Fibroblast of lung (primary cell): ENCODE measurements around the gene NTN4. TPM values are rescaled to one million over a fixed set of nuclear protein-coding genes. Genes with fewer than 3 reads are reported as not detected.

Experiments
- DNase-seq, 2 donors: peaks; one replicate each; pipeline versions ENCODE4 v3.0.0 to v3.0.0-alpha.2; 2010; ENCODE audit warnings: low read depth in 2 of 2
- H2AFZ ChIP-seq: 2 replicates; pipeline ENCODE4 v1.5.1; 2012; ENCODE audit warnings: low read length, control low read depth, inconsistent platforms
- H3K27ac ChIP-seq: 2 replicates; pipeline ENCODE4 v1.5.1; 2011; ENCODE audit warnings: low read length, control low read depth; ENCODE audit not compliant: insufficient read depth
- H3K27me3 ChIP-seq: 2 replicates; pipeline ENCODE4 v1.5.1; 2011; ENCODE audit warnings: mild to moderate bottlenecking, low read length; ENCODE audit not compliant: control insufficient read depth, insufficient read depth
- H3K36me3 ChIP-seq: 2 replicates; pipeline ENCODE4 v1.5.1; 2011; ENCODE audit warnings: low read length; ENCODE audit not compliant: control insufficient read depth, insufficient read depth
- H3K4me1 ChIP-seq: 2 replicates; pipeline ENCODE4 v1.5.1; 2011; ENCODE audit warnings: low read length; ENCODE audit not compliant: control insufficient read depth, insufficient read depth; ENCODE audit errors: extremely low read depth
- H3K4me2 ChIP-seq: 2 replicates; pipeline ENCODE4 v1.5.1; 2011; ENCODE audit warnings: low read length, control low read depth; ENCODE audit not compliant: insufficient read depth; ENCODE audit errors: extremely low read depth
- H3K4me3 ChIP-seq, 4 experiments: fragments of 200-600 bp in 1 of 4; sonication (generic) in 1 of 4; replicated peaks in 1 of 4; 2 replicates each; pipeline ENCODE4 v1.5.1; 2011 to 2016; ENCODE audit warnings: low read length in 4 of 4, low read depth in 3 of 4, mild to moderate bottlenecking in 3 of 4, control low read depth in 2 of 4, inconsistent platforms in 1 of 4, mixed read lengths in 1 of 4; ENCODE audit not compliant: insufficient read depth in 1 of 4; ENCODE audit errors: control extremely low read depth in 1 of 4
- H3K79me2 ChIP-seq: 2 replicates; pipeline ENCODE4 v1.5.1; 2012; ENCODE audit warnings: mild to moderate bottlenecking, low read length, inconsistent platforms; ENCODE audit not compliant: control insufficient read depth, insufficient read depth
- H3K9ac ChIP-seq: 2 replicates; pipeline ENCODE4 v1.5.1; 2011; ENCODE audit warnings: mild to moderate bottlenecking, low read length, control low read depth; ENCODE audit not compliant: insufficient read depth
- H3K9me3 ChIP-seq: 2 replicates; pipeline ENCODE4 v1.5.1; 2012; ENCODE audit warnings: low read depth, low read length; ENCODE audit not compliant: control insufficient read depth, insufficient read depth
- H4K20me1 ChIP-seq: 2 replicates; pipeline ENCODE4 v1.5.1; 2011; ENCODE audit warnings: low read length; ENCODE audit not compliant: control insufficient read depth, insufficient read depth; ENCODE audit errors: extremely low read depth
- CTCF ChIP-seq, 2 donors: IDR thresholded peaks in 1 of 2; conservative IDR thresholded peaks in 1 of 2; 1 replicate in 1 of 2; 2 replicates in 1 of 2; pipeline ENCODE4 v1.5.1; 2011 to 2012; ENCODE audit warnings: low read length in 2 of 2, control low read depth in 1 of 2, inconsistent platforms in 1 of 2, low read depth in 1 of 2, mild to moderate bottlenecking in 1 of 2
- EZH2 ChIP-seq: IDR thresholded peaks from 2 replicates; pipeline ENCODE4 v1.5.1; 2012; ENCODE audit warnings: low read length, control low read depth, mild to moderate bottlenecking; ENCODE audit errors: missing control alignments
- polyA plus RNA-seq, 2 donors: library from polyadenylated mRNA; depleted of rRNA in 1 of 2; stranded (reverse) in 1 of 2; unstranded in 1 of 2; fragments of >200 nt; gene quantifications; 2 replicates each; pipeline ENCODE4 v1.2.1, GENCODE V29; 2011 to 2012; ENCODE audit warnings: missing spikeins in 1 of 2
- total RNA-seq: library from RNA; depleted of rRNA; stranded (reverse); fragments of >200 nt; gene quantifications from 2 replicates; pipeline ENCODE4 v1.2.1, GENCODE V29; 2014

The NTN4 gene
- total and polyA plus RNA-seq, 2 donors (not counting 1 experiment from before 2014, with no cell fraction given) = 28.6 to 170 TPM

GRCh38 chr12:95726903-95727302 lies 63.7 kb downstream of the NTN4 start:
- Histone ChIP-seq H3K9me3 (no peaks in the 10 kb centered on the region), H3K27me3 (no peaks in the 10 kb centered on the region), H2AFZ (no peak overlapping the region), H3K4me1 (no peaks in the 10 kb centered on the region), H3K9ac (no peak overlapping the region), H3K4me2 (no peak overlapping the region), H3K4me3 (no peak overlapping the region), H4K20me1 (no peaks in the 10 kb centered on the region), H3K79me2 (no peaks in the 10 kb centered on the region), H3K27ac (no peak overlapping the region), H3K36me3 (no peaks in the 10 kb centered on the region)
- no peak for TF ChIP-seq EZH2
- no peak for TF ChIP-seq CTCF (conservative IDR thresholded peaks at IDR 0.05 in 1 of 2, IDR thresholded peaks at IDR 0.05 in 1 of 2; ENCODE audit: low read depth in 1 of 2, low read length in 2 of 2)
- DNase-seq = no peak

- H3K27ac ChIP-seq = no peak overlapping the region
- no peak for TF ChIP-seq EZH2
- TF ChIP-seq CTCF (conservative IDR thresholded peaks at IDR 0.05 in 1 of 2, IDR thresholded peaks at IDR 0.05 in 1 of 2; ENCODE audit: low read depth in 1 of 2, low read length in 2 of 2) = no peak
- H3K79me2 ChIP-seq = no peaks in the 10 kb centered on the region
- no peaks in the 10 kb centered on the region for H3K9me3 ChIP-seq
- H3K4me3 ChIP-seq = no peak overlapping the region
- H4K20me1 ChIP-seq = no peaks in the 10 kb centered on the region
- H3K27me3 ChIP-seq = no peaks in the 10 kb centered on the region
- no peak for DNase-seq
- no peak overlapping the region for H2AFZ ChIP-seq
- no peaks in the 10 kb centered on the region for H3K36me3 ChIP-seq
- no peak overlapping the region for H3K9ac ChIP-seq
- H3K4me1 ChIP-seq = no peaks in the 10 kb centered on the region
- H3K4me2 ChIP-seq = no peak overlapping the region
These were observed 65.8 kb downstream of the NTN4 start for GRCh38 chr12:95724767-95725166.

- Histone ChIP-seq H3K9me3 (no peaks in the 10 kb centered on the region), H3K4me1 (no peaks in the 10 kb centered on the region), H3K79me2 (no peaks in the 10 kb centered on the region), H3K27ac (no peak overlapping the region), H2AFZ (no peak overlapping the region), H3K27me3 (no peaks in the 10 kb centered on the region), H4K20me1 (no peaks in the 10 kb centered on the region), H3K9ac (no peak overlapping the region), H3K4me3 (no peak overlapping the region), H3K4me2 (no peak overlapping the region), H3K36me3 (no peaks in the 10 kb centered on the region)
- DNase-seq = no peak
- TF ChIP-seq CTCF (conservative IDR thresholded peaks at IDR 0.05 in 1 of 2, IDR thresholded peaks at IDR 0.05 in 1 of 2; ENCODE audit: low read depth in 1 of 2, low read length in 2 of 2) (no peak), EZH2 (no peak)
These were observed 66.7 kb downstream of the NTN4 start for GRCh38 chr12:95723693-95724384.
